ENCODE data around the gene PTPRZ1.

GRCh38 chr7:121966935-121967332, 94.0 kb downstream of the PTPRZ1 start:
- TF ChIP-seq POLR2A (IDR thresholded peaks at IDR 0.05) (no peak), CTCF (IDR thresholded peaks at IDR 0.05) (no peak)

Measured in prostate gland (tissue), 2 donors.